Measurements from ENCODE around the gene AS3MT. TPM values are rescaled to one million over a fixed set of nuclear protein-coding genes. Genes with fewer than 3 reads are reported as not detected.
"Not testable (repeated sequence)": the region's sequence is repeated elsewhere in the genome, so short reads cannot be mapped to it uniquely, and the experiment has no call there.

The AS3MT gene
- total RNA-seq, 1 donor: 5.2 TPM

DNA sequence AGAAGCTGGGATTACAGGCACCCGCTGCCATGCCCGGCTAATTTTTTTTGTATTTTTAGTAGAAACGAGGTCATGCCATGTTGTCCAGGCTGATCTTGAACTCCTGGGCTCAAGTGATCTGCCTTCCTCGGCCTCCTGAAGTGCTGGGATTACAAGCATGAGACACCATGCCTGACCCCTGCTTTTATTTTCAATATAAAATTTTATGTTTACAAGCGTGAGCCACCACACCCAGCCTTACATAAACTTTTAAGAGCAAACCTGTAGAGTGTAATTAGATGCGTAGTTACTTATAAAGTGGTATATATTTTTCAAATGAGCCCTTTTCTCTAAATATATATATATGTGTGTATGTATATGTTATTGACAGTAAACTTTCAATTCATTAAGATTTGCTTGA lies 57.6 kb downstream of the AS3MT start:
- no peak overlapping the region for H3K4me3 ChIP-seq (ENCODE audit: low read depth, low read length)
- no peak for DNase-seq (ENCODE audit: low read depth)
- TF ChIP-seq, protein P1, sequence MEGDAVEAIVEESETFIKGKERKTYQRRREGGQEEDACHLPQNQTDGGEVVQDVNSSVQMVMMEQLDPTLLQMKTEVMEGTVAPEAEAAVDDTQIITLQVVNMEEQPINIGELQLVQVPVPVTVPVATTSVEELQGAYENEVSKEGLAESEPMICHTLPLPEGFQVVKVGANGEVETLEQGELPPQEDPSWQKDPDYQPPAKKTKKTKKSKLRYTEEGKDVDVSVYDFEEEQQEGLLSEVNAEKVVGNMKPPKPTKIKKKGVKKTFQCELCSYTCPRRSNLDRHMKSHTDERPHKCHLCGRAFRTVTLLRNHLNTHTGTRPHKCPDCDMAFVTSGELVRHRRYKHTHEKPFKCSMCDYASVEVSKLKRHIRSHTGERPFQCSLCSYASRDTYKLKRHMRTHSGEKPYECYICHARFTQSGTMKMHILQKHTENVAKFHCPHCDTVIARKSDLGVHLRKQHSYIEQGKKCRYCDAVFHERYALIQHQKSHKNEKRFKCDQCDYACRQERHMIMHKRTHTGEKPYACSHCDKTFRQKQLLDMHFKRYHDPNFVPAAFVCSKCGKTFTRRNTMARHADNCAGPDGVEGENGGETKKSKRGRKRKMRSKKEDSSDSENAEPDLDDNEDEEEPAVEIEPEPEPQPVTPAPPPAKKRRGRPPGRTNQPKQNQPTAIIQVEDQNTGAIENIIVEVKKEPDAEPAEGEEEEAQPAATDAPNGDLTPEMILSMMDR (IDR thresholded peaks at IDR 0.05; ENCODE audit: insufficient read depth, low read depth, low read length): no peak

DNA sequence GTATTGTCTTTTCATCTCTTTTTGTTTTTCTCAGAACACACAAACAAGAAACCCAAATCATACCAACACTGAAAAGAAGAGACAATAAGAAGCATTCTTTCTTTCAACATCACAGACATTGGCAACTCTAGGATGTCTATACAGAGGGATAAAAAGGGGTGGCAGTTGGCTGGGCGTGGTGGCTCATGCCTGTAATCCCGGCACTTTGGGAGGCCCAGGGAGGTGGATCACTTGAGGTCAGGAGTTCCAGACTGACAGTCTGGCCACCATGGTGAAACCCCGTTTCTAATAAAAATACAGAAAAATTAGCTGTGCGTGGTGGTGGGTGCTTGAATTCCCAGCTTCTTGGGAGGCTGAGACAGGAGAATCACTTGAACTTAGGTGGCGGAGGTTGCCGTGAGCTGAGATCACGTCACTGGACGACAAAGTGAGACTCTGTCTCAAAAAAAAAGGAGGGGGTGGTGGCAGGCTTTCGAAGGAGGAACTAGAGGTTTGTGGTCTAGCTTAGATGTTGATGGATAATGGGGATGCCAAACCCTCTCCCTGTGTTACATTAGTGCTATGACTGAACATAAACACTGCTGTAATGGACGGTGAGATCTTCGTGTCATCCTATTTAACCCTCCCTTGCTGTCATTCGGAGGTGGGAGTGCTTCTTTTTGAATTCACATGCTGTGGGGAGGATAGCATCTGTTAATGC lies 58.2 kb downstream of the AS3MT start:
- no peak overlapping the region for H3K4me3 ChIP-seq (ENCODE audit: low read depth, low read length)
- TF ChIP-seq, protein P1 (IDR thresholded peaks at IDR 0.05; ENCODE audit: insufficient read depth, low read depth, low read length): no peak
- no peak for DNase-seq (ENCODE audit: low read depth)

DNA sequence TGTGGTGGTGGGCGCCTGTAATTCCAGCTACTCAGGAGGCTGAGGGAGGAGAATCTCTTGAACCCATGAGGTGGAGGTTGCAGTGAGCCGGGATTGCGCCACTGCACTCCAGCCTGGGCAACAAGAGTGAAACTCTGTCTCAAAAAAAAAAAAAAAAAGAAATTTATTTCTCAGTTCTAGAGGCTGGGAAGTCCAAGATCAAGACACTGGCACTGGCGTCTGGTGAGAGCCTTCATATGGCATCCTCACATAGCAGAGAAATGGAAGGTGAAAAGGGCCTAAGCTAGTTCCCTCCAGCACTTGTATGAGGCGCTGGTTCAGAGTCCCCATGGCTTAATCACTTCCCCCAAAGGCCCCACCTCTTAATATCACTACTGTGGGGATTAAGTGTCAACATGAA lies 59.2 kb downstream of the AS3MT start:
- not testable (repeated sequence) for H3K4me3 ChIP-seq (ENCODE audit: low read depth, low read length); DNase-seq (ENCODE audit: low read depth)

DNA sequence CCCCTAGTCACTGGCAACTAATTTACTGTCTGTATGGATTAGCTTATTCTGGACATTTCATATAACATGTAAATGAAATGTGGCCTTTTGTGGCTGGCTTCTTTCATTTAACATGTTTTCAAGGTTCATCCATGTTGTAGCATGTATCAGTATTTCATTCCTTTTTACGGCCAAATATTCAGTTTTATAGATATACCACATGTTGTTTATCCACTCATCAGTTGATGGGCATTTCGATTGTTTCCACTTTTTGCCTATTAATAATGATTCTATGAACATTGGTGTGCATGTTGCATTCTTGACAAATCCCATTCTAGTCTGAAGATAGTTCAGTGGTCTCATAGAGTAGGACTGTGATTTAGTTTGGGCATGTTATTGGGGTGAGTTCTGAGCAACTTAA lies 61.5 kb downstream of the AS3MT start:
- H3K4me3 ChIP-seq (ENCODE audit: low read depth, low read length): no peak overlapping the region
- TF ChIP-seq, protein P1 (IDR thresholded peaks at IDR 0.05; ENCODE audit: insufficient read depth, low read depth, low read length): no peak
- no peak for DNase-seq (ENCODE audit: low read depth)

DNA sequence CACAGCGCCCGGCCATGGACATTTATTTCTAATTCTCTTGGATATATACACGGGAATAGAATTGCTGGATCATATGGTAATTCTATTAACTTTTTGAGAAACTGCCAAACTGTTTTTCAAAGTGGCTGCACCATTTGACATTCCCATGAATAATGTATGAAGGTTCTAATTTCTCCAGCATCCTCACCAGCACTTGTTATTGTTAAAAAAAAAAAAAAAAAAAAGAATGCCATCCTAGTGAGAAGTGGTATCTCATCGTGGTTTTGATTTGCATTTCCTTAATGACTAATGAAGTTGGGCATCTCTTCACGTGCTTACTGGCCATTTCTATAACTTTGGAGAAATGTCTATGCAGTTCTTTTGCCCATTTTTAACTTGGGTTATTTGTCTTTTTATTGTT lies 62.4 kb downstream of the AS3MT start:
- DNase-seq (ENCODE audit: low read depth): no peak
- TF ChIP-seq, protein P1 (IDR thresholded peaks at IDR 0.05; ENCODE audit: insufficient read depth, low read depth, low read length): no peak

DNA sequence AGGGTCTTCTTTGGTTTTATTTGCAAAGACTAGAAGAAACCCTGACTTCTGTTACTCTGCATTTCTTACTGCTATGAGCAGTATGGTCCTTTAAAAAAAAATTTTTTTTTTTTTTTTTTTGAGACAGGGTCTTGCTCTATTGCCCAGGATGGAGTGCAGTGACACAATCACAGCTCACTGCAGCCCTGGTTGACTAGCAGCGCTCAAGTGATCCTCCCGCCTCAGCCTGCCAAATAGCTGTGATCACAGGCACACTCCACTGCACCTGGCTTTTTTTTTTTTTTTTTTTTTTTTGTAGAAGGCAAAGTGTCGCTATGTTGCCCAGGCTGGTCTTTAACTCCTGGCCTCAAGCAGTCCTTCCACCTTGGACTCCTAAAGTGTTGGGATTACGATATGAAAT lies 66.2 kb downstream of the AS3MT start:
- DNase-seq (ENCODE audit: low read depth): no peak
- TF ChIP-seq, protein P1 (IDR thresholded peaks at IDR 0.05; ENCODE audit: insufficient read depth, low read depth, low read length): no peak
- no peak overlapping the region for H3K4me3 ChIP-seq (ENCODE audit: low read depth, low read length)

More for the DNA sequence above, 62.4 kb downstream of the AS3MT start:
- H3K4me3 ChIP-seq (ENCODE audit: low read depth, low read length): no peak overlapping the region

DNA sequence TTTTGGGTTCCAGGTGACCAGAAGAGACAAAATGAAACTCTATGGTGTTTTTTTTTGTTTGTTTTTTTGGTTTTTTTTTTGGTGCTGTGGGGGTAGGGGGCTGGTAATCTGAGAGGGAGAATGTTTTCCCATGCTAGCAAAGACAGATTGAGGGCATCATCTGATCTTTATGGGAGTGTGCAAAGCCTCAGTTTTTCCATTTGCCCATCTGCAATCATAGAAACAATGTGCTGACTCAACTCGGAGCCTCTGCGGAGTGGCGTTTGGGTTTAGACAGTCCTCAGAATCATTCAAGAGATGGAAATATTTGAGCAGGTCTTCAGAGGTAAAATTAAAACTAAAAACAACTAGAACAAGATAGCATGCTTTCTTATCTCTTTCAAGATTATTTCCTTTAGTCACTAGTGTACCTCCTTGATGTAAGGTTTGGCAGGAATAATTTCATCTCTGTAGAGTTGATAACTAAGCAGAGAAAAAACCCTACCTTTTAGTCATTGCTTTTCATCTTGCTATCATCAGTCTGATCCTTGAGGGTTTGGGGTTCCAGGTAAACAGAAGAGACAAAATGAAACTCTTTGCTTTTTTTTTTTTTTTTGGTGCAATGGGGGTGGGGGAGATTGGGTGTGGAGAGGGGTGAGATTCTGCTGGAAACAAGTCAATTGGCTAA lies 66.8 kb downstream of the AS3MT start:
- no peak overlapping the region for H3K4me3 ChIP-seq (ENCODE audit: low read depth, low read length)
- DNase-seq (ENCODE audit: low read depth): no peak
- TF ChIP-seq, protein P1 (IDR thresholded peaks at IDR 0.05; ENCODE audit: insufficient read depth, low read depth, low read length): no peak

Measured in fibroblast of villous mesenchyme (primary cell).